NCI-H2107 treated with DMSO at 0.1 percent for 48 hours (cell line): Measurements from ENCODE around the gene PRKG1.
"Not testable (repeated sequence)": the region's sequence is repeated elsewhere in the genome, so short reads cannot be mapped to it uniquely, and the experiment has no call there.

Experiments used
- DNase-seq: peaks from one replicate; lab custom pipeline; 2025; ENCODE audit not compliant: unreplicated experiment; lab: John Stamatoyannopoulos, UW

Gene PRKG1

DNA sequence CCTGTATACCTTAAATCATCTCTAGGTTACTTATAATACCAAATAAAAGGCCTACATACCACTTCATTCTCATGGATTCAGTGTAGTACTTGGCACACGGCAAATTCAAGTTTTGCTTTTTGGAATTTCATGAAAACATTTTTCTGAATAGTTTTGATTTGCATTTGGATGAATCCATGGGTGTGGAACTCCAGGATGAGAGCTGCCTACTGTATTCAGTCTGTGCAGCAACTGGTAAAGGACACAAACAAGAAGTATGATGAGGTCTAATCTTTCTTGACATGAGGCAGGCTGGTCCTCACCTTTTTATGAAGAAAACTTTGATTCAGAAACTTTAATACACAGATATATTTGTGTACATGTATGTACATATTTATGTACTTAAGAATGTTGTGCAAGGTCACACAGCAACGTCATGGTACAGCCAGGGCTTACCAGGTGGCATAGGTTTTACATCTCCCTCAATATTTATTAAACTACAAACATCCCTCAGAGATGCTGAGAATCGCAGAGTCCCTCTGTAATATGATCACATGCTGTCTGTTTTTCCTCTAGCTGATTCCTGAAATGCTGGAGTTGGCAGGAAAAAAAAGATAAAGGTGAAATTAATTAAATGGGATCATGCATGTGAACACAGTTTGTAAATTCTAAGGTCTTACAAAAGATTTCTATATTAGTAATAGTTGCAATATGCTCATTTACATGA is 239.6 kb downstream of the PRKG1 start:
- DNase-seq = no peak

DNA sequence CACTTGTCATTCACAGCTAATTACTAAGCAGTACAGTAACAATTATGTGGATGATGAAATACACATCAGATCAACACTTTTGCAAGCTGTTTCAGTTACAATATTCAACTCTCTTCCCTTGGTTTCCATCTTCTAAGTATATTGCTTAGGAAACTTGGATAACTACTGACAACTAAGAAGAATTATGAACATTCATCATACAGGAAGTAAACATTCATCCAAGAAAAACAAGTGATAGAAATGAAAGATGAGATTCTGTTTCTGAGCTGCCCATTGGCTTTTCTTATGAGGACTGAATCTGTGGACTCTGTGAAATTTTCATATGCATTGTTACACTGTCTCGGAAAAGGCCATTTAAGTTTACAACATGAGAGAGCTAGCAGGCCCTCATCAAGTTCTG is 240.2 kb downstream of the PRKG1 start:
- DNase-seq = no peak

DNA sequence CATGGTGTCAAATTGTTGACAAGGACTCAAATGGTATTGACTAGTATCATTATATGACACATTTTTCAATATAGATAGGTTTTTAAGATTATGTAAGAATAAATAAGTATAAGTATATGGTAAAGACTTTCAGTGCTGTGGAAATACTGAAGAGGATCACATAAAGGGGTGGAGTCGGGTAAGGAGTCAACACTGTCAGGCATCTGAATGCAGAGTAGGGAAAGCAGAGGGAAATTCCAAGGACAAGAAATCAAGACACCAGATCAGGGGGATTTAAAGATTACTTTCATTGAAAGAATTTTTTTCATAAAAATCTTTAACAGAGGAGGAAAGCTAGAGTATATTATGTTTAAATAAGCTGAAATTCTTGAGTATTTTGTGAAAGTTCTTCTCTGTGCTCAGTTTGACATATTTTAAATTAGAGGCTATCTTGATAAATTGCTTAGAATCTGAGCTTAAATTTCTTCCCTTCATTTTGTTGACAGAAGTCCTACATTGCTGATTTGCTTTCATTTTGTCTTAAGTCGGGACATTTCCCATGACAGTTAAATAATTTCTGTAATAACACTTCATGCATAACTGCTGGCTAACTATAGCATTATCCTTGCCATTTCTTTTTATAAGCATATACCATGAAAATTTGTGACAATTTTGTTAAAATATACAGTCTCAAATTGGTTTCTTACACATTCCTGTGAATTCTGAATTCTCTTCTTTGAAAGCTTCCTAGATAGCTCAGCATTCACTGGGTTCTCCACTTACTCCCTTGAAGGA is 244.3 kb downstream of the PRKG1 start:
- no peak for DNase-seq

DNA sequence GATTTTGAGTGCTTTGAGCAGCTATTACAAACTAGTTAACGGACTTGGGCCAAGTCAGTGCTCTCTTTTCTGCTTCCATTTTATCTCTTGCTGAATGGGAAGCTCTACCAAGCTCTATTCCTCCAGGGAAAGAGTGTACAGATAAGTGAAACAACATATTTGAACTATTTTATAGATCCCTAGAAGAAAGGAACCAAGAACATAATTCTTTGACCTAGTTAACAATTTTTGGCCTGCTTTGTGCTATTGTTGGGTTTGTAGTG is 244.8 kb downstream of the PRKG1 start:
- DNase-seq = no peak

DNA sequence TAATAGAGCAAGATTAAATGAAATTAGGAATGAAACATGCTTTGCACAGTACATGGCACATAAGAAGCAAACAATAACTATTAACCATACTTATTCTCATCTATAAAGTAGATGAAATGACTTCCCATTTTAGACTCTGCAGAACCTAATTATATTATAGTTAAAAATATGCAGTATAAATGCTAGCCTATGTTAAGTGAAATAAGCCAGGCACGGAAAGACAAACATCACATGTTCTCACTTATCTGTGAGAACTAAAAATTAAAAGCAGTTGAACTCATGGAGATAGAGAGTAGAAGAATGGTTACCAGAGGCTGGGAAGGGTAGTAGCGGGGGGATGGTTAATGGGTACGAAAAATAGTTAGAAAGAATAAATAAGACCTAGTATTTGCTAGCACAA is 247.0 kb downstream of the PRKG1 start:
- DNase-seq = no peak

DNA sequence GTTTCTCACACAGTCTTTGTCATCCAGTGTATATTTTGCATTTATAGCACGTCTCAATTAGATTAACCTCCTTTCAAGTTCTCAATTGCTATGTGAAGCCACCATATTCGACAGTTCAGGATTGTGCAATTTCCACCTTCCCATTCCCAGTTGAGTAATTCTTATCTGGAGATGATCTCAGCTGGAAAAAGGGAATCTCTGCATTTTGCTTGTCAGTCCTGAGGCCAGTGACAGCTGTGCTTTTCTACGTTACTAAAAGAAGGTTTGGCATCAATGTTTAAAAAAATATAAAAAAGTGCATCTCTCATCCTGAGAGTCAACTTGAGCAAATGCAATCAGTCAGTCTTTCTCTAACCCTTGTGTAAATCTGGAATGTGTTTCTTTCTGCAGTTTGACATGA is 247.7 kb downstream of the PRKG1 start:
- DNase-seq = no peak

DNA sequence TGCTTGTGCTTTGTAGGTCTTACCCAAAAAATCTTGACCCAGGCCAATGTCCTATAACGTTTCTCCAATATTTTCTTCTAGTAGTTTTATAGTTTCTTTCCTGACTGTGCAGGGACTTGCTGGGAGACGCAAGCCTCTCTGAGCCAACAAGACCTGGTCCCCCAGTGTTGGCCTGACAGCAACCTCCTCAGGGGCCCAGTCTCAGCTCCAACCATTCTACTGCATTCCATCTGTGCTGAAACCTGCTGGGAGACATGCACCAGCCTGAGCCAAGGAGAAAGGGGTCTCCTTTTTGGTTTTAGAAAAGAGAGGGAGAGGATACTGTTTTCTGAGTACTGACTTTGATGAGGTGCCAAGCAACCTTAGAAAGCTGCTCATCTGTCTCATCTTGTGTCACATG is 251.4 kb downstream of the PRKG1 start:
- DNase-seq = no peak

DNA sequence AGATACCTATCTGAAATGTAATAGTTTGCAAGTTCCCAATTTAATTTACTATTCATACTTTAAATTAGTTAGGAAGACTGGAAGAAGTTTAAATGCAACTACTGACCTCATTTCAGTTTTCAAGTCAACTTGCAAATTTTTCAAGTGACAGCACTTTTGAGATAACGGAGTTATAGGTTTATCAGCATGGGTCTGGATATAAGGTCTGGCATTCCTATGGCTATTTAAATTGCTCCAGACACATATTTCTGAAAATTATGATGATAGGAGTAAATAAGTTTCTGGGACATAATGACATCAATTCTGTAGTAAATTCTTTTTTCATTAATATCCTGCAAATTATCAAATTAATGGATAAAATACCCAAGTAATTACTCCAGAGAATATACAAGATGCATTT is 251.9 kb downstream of the PRKG1 start:
- no peak for DNase-seq

DNA sequence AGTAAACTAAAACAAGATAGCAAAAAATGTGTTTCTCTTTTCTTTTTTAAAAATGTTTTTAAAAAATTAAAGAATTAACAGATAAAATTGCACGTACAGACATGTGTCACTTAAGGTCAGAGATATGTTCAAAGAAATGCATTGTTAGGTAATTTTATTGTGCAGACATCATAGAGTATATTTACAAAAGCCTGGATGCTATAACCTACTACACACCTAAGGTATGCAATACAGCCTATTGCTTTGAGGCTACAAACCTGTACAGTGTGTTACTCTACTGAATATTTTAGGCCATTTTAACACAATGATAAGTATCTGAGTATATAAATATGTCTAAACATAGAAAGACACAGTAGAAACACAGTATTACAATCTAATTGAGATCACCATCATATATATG is 253.1 kb downstream of the PRKG1 start:
- no peak for DNase-seq

DNA sequence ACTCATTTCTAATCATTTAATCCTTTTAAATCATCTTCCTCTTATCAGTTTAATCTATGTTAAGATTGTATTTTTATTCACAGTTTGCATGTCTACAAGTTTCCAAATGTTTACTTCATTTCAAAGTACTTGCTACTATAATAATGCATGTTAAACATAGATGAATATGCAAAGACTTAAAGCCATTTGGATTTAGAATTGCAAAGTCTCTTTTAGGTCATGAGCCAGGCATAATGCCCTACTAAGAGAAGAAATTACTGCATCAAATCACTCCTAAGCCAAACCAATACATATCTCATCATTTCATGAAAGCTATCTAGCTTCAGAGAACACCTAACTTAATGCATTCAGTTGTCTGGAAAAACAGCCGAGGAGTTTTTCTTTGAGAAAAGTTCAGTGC is 266.1 kb downstream of the PRKG1 start:
- no peak for DNase-seq

DNA sequence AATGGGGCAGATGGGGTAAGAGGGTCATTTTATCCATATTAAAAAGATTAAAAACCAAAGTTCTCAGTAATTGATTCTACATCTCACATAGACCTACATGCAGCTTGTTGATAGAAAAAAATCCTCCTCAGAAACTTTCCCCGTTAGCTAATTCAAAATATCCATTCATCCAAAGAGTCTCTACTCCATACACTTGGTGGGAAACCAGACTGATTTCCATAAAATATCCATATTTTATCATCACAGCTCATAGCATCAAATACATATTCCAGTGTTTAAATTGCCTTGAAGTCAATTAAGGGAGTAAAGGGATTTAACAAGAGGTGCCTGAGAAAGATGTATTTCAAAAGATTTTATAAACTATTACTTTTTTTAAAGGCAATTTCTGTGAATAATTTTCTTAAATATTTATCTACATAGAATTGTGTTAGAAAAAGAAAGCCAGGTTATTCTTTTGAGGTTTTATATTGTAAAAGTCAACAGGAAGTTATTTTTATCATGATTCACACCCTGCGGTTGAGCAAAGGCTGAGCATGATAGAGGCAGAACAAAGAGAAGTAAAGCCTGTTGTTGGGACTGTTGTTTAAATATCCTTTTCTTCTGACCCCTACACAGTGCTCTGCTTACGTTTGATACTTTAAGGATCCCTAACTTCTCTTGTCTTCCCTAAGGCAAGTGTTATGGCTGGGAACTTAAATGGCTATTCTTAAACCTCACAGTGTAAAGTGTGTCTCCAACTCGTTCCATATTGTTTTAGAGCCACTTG is 266.7 kb downstream of the PRKG1 start:
- no peak for DNase-seq

DNA sequence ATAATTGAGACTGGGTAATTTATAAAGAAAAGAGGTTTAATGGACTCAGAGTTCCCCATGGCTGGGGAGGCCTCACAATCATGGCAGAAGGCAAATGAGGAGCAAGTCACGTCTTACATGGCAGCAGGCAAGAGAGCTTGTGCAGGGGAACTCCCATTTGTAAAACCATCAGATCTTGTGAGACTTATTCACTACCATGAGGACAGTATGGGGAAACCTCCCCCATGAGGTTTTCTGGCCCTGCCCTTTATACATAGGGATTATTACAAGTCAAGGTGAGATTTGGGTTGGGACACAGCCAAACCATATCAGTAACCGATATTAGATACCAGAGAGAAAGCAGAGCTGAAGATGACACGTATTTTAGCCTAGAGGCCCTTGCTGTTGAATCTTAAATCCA is 267.5 kb downstream of the PRKG1 start:
- not testable (repeated sequence) for DNase-seq

DNA sequence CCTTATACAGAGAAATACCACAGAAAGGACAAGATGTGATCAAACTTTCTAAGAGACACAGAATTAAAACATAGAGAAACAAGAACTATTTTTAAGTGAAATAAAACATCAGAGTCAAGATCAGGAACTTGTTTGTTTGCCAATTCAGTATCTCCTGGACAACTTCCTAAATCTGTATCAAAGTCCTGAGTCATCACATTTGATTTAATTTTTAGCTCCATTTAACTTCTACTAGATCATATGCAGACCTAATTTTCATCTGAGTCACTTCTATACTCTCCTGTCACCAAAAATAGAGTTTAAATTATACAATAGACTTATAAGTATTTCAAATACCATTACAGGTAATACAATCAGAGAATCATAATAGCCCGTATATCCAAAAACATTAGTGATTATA is 268.1 kb downstream of the PRKG1 start:
- DNase-seq = no peak

DNA sequence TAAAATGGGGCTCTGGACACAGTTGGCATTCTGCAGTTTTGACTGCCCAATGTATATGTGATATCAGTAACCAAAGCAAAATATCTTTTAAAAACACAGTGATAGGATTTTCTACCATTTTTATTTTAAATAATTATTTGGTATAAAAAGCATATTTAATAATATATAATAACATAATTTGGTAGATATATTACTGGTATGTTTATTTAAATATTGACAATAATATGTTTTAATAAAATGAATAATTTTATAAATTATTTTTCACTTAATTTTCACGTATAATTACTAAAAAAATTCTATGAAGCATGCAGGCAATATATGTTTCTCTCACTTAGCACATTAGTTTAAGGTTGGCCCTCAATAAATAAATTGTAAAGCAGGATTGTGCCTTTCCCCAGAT is 269.1 kb downstream of the PRKG1 start:
- no peak for DNase-seq

DNA sequence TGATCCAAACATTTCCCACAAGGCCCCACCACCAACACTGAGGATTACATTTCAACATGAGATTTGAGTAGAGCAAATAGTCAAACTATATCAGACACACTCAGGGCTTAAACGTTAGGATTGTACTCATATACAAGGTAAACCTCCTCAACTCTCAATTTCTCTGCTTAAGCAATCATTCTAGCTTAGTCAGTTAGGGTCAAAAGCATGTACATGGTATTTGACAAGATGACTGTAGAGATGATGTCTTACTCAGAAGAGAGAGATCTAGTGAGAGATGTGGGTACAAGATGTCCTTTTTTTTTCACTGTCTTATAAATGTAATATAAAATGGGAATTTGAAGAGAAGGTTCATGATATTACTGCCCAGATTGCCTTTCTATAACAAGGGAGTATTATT is 270.1 kb downstream of the PRKG1 start:
- DNase-seq = no peak

DNA sequence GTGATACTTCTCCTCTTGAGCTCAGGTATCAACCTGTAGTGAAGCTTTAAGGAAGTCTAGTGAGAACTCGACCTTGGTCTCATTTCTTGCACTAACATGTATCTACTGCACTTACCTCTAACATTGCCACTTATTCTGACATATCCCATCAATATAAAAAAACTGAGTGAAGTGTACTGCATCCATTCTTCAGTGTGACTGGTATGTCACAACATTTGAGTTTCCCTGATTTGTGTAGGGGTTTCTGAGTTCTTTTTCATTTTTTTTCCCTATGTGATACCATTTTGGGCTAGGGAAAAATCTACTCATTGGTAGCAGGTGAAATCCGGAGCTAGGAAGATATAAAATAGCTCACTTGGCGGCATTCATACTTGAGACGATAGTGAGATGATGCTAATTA is 274.3 kb downstream of the PRKG1 start:
- no peak for DNase-seq

DNA sequence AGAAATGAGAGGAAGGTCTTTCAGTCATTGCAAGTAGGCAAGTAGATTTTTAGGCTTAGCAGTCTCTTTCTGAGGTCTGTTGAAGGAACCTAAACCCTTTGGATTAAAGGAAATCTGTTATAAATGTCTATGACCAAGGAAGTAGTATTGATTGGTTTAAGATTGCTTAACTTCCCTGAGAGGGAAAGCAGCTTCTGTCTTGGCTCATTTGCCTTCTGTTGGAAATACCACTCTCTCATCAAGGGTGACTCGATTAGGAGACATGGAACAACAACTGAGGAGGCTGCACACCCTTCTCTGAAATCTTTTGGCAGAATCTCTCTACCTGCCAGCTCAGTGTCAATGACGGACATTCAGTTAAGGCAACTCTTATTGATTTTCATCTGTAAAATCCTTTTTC is 282.9 kb downstream of the PRKG1 start:
- no peak for DNase-seq

DNA sequence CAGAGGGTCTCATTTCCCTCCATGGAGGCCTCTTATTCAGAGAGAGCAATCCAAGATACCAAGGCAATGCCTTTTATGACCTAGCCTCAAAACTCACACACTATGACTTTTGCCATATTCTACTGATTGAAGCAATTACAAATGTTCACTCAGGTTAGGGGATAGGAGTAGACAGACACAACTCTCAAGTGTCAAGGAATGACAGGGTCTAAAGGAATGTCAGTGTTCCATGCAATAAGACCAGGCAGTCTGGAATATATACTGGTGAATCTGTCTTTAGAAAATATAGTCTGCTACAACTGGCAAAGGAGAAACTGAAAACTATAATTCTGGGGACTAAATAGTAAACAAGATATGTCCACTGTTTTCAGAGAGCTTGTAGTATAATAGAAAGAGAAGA is 283.9 kb downstream of the PRKG1 start:
- no peak for DNase-seq

DNA sequence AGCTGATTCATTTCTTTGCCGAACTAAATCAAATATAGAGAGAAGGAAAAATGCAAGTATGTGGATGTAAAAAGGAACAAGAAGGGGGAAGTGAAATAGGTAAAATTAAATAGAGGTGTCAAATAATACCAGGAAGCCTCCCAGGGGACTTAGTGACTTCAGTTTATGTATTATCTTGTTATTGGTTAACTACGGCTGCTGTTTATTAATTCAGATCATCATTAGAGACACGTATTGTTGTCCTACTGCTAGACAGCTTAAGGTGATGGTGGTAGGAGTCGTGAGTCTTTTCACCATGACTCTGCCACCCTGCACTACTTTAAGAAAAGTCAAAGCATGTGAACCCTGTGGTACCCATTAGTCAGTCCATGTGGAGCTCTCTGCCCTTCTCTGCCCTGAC is 289.1 kb downstream of the PRKG1 start:
- no peak for DNase-seq

DNA sequence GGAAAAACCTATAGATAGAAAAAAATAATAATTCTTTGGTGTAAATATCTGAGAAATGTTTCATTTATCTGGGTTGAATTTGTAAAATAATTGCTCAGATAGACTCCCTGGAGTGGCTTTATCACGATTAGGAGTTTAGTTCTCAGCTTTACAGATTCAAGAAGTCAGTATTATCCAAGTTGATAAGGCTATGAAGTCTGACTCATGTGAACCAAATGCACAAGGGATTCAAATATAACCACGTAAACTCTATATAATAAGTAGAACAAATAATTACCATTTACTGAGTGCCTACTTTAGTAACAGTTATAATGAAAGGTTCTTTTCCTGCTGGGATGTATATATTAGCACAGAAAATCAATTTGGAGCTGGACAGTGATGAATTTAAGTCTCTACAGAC is 290.4 kb downstream of the PRKG1 start:
- no peak for DNase-seq

DNA sequence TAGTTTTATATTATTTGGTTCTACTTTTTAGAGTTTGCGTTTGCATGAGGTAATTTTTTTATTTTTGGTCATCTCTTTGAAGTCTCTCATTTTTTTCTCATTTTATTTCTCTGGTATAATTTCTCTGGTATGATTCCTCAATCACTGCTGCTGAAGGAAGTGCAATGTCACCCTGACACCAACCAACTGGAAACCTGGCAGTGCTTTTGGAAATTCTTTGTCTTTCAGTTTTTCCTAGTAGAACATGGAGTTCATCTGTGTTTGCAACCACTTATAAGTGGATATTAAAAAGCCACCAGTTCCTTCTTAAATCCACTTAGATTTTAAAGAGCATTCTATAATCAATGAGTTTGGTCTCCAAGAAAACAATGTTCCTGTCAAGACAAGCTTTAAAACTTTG is 291.8 kb downstream of the PRKG1 start:
- no peak for DNase-seq

DNA sequence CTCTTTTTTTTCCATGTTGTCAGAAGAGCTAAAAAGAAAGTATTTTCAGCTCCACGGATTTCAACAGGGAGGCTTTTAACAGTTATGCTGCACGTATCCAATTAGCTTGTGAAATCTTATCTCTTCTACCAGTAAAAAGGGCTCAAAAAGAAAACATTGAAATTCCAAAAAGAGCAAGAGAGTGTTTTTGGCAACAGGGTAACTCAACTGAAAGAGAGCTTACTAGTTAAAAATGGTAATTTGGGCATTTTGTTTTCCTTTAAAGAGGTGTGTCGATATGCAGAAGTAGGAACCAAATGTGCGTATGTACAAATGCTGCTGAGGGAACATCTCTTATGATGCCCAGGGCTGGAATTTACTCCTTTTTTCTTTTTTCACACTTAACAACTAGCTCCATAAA is 292.8 kb downstream of the PRKG1 start:
- no peak for DNase-seq
